ENCODE data around the gene ZBTB46.

ZBTB46 gene

GRCh38 chr20:63705232-63706026 lies 125.6 kb downstream of the ZBTB46 start:
- no peak for TF ChIP-seq CTCF (IDR thresholded peaks at IDR 0.05; ENCODE audit: control insufficient read depth, extremely low read depth, insufficient read depth)
- no peak overlapping the region for H3K4me3 ChIP-seq (ENCODE audit: low read depth, low read length)
- no peak for DNase-seq (ENCODE audit: low read depth)

DNA sequence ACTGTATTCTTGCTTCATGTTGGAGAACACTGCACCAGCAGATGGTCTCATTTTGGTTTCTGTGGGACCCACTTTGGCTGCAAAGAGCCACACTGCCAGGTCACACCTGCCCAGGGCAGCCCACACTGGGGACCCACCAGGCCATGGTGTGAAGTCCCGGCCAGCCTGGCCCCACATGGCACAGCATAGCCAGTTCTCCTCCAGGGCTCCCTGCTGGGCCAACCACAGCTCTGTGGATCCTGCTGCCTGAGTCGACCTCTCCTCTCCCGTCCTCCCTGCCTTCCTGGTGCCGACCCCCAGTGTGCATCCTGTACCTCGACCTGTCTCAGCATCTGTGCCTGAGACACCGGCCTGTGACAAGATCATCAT lies 126.3 kb downstream of the ZBTB46 start:
- no peak overlapping the region for H3K4me3 ChIP-seq (ENCODE audit: low read depth, low read length)
- no peak for DNase-seq (ENCODE audit: low read depth)
- no peak for TF ChIP-seq CTCF (IDR thresholded peaks at IDR 0.05; ENCODE audit: control insufficient read depth, extremely low read depth, insufficient read depth)

GRCh38 chr20:63703976-63704748 lies 126.9 kb downstream of the ZBTB46 start:
- TF ChIP-seq CTCF (IDR thresholded peaks at IDR 0.05; ENCODE audit: control insufficient read depth, extremely low read depth, insufficient read depth), result no peak
- no peak overlapping the region for H3K4me3 ChIP-seq (ENCODE audit: low read depth, low read length)
- no peak for DNase-seq (ENCODE audit: low read depth)

GRCh38 chr20:63703471-63703975 lies 127.5 kb downstream of the ZBTB46 start:
- no peak for DNase-seq (ENCODE audit: low read depth)
- H3K4me3 ChIP-seq (ENCODE audit: low read depth, low read length), result no peak overlapping the region
- no peak for TF ChIP-seq CTCF (IDR thresholded peaks at IDR 0.05; ENCODE audit: control insufficient read depth, extremely low read depth, insufficient read depth)

DNA sequence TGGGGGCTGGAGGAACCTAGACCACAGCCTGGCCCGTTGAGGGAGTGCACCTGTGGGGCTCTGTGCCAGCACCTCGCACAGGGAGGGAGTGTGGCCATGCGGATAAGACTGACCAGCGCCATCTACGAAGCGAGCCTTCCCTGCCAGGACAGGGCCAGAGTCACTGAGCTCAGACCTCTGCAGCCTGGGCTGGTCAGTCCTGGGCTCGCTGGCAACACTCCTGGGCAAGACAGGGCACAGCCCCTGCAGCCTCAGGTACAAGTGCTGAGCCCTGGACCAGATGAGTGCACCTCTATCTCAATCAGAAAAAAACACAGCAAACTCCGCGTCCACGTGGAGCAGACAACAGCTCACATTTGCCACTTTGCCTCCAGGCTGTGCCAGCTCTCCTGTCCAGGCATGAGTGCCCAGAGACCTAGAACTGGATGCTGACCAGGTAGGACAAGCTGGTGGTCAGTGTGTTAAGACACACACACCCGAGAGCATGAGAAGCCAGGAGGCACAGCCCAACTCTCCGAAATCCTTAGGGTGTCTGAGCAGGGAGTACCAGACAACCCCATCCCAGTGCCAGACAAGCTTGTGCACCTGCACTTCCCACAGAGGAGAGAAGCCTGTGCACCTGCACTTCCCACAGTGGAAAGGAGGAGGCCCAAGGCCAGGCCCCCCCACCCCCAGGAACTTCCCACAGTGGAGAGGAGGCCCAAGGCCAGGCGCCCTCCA lies 128.2 kb downstream of the ZBTB46 start:
- TF ChIP-seq CTCF (IDR thresholded peaks at IDR 0.05; ENCODE audit: control insufficient read depth, extremely low read depth, insufficient read depth), result no peak
- H3K4me3 ChIP-seq (ENCODE audit: low read depth, low read length), result no peak overlapping the region
- no peak for DNase-seq (ENCODE audit: low read depth)

GRCh38 chr20:63702036-63702665 lies 128.9 kb downstream of the ZBTB46 start:
- no peak for DNase-seq (ENCODE audit: low read depth)
- H3K4me3 ChIP-seq (ENCODE audit: low read depth, low read length), result no peak overlapping the region
- TF ChIP-seq CTCF (IDR thresholded peaks at IDR 0.05; ENCODE audit: control insufficient read depth, extremely low read depth, insufficient read depth), result no peak
